HepG2 (cell line): Measurements from ENCODE around the gene CDH23. TPM values are rescaled to one million over a fixed set of nuclear protein-coding genes. Genes with fewer than 3 reads are reported as not detected.

Experiments used
- ATAC-seq: fragments of 200-7000 bp; cut with Tn5 transposase; 3 replicates; pipeline ENCODE4 v1.9.1; 2020; ENCODE audit warnings: mild to moderate bottlenecking, moderate library complexity
- BruUV-seq: library from RNA; stranded (reverse); fragments of 400-500 nt; replicated peaks from 2 replicates; lab custom pipeline; 2021; lab: Mats Ljungman, UMichigan
- CTCF ChIA-PET: fragments of 300-600 bp; formaldehyde crosslinking; extraction: SDS; loops from one replicate; lab custom pipeline; 2021; ENCODE audit warnings: low total read pairs, inconsistent platforms, low intra/inter-chr PET ratio; lab: Yijun Ruan, JAX
- POLR2A ChIA-PET: fragments of 350-600 bp; sonication (Branson Sonifier 250); formaldehyde crosslinking; loops from one replicate; lab custom pipeline; 2020; ENCODE audit warnings: antibody characterized with exemption, inconsistent platforms; lab: Yijun Ruan, JAX
- DNase-seq: peaks from one replicate; pipeline ENCODE4 v3.0.0-alpha.2; 2015; ENCODE audit warnings: low spot score
- FAIRE-seq: peaks from 3 replicates; lab custom pipeline; 2011; peaks lifted over from hg19 to GRCh38; lab: Jason Lieb, UNC
- H2AFZ ChIP-seq: one replicate; pipeline ENCODE4 v1.6.1; 2011; ENCODE audit warnings: low read length, inconsistent platforms
- H3K27ac ChIP-seq: fragments of 300-600 bp; 3 replicates; pipeline ENCODE4 v1.8.0; 2011; ENCODE audit warnings: mixed run types, mild to moderate bottlenecking, mixed read lengths, low read length, inconsistent platforms; ENCODE audit not compliant: insufficient read depth; ENCODE audit errors: extremely low read length
- H3K27me3 ChIP-seq, 2 experiments: fragments of 200-600 bp in 1 of 2; 2 replicates in 1 of 2; 3 replicates in 1 of 2; pipeline versions ENCODE4 v1.6.0 to v1.8.0; 2011; ENCODE audit warnings: low read length in 2 of 2, mild to moderate bottlenecking in 2 of 2, moderate library complexity in 2 of 2, inconsistent platforms in 1 of 2; ENCODE audit not compliant: insufficient read depth in 2 of 2, control insufficient read depth in 1 of 2
- H3K36me3 ChIP-seq, 2 experiments: fragments of 200-600 bp in 1 of 2; replicated peaks in 1 of 2; 2 replicates in 1 of 2; 3 replicates in 1 of 2; pipeline versions ENCODE4 v1.5.1 to v1.8.0; 2011; ENCODE audit warnings: low read length in 2 of 2, inconsistent platforms in 1 of 2; ENCODE audit not compliant: insufficient read depth in 2 of 2, control insufficient read depth in 1 of 2
- H3K4me1 ChIP-seq: 2 replicates; pipeline ENCODE4 v1.5.1; 2012; ENCODE audit warnings: low read length, inconsistent platforms; ENCODE audit not compliant: insufficient read depth
- H3K4me2 ChIP-seq: 2 replicates; pipeline ENCODE4 v1.6.0; 2011; ENCODE audit warnings: low read depth, low read length, inconsistent platforms
- H3K4me3 ChIP-seq, 3 experiments: fragments of 200-600 bp in 1 of 3; sonication (generic), shearing (Covaris generic) in 1 of 3; replicated peaks in 1 of 3; 2 replicates each; pipeline ENCODE4 v1.5.1; 2011 to 2016; ENCODE audit warnings: low read length in 3 of 3, inconsistent platforms in 2 of 3, low read depth in 2 of 3, mild to moderate bottlenecking in 2 of 3, control low read depth in 1 of 3, mixed read lengths in 1 of 3; ENCODE audit not compliant: insufficient read depth in 1 of 3
- H3K79me2 ChIP-seq: one replicate; pipeline ENCODE4 v1.6.1; 2011; ENCODE audit warnings: low read length, inconsistent platforms; ENCODE audit not compliant: insufficient read depth
- H3K9ac ChIP-seq: 2 replicates; pipeline ENCODE4 v1.6.0; 2011; ENCODE audit warnings: mild to moderate bottlenecking, low read depth, low read length, inconsistent platforms; ENCODE audit not compliant: insufficient read depth
- H3K9me3 ChIP-seq: 2 replicates; pipeline ENCODE4 v1.5.1; 2012; ENCODE audit warnings: mild to moderate bottlenecking, low read length
- H4K20me1 ChIP-seq: 2 replicates; pipeline ENCODE4 v1.6.0; 2011; ENCODE audit warnings: inconsistent platforms, mild to moderate bottlenecking, low read length, moderate library complexity; ENCODE audit not compliant: insufficient read depth
- AHR ChIP-seq: IDR thresholded peaks from 2 replicates; pipeline ENCODE4 v1.6.1; 2018; ENCODE audit warnings: missing genetic modification reagents, missing compliant biosample characterization
- ATF7 ChIP-seq, 2 experiments: fragments of 450-650 bp in 1 of 2; sonication (generic) in 1 of 2; formaldehyde crosslinking in 1 of 2; IDR thresholded peaks; 2 replicates each; pipeline versions ENCODE4 v1.4.0 to v1.6.1; 2016 to 2020; ENCODE audit warnings: antibody characterized with exemption in 1 of 2, mild to moderate bottlenecking in 1 of 2, missing genetic modification reagents in 1 of 2
- CREBL2 ChIP-seq: sonication (generic); formaldehyde crosslinking; IDR thresholded peaks from 2 replicates; pipeline ENCODE4 v1.8.1; 2023; ENCODE audit warnings: missing genetic modification reagents, mild to moderate bottlenecking, borderline replicate concordance
- MAZ ChIP-seq, 2 experiments: sonication (generic) in 1 of 2; formaldehyde crosslinking in 1 of 2; IDR thresholded peaks; 2 replicates each; pipeline versions ENCODE4 v1.5.0 to v1.6.1; 2012 to 2020; ENCODE audit warnings: low read depth in 2 of 2, mild to moderate bottlenecking in 2 of 2, borderline replicate concordance in 1 of 2, improper control_type of control experiment in 1 of 2, low read length in 1 of 2, missing genetic modification reagents in 1 of 2, moderate library complexity in 1 of 2
- SKI ChIP-seq: fragments of 450-650 bp; IDR thresholded peaks from one replicate; pipeline ENCODE4 v1.6.1; 2018; ENCODE audit warnings: mild to moderate bottlenecking; ENCODE audit not compliant: partially characterized antibody
- TBL1XR1 ChIP-seq: fragments of 150-350 bp; IDR thresholded peaks from 2 replicates; pipeline ENCODE4 v1.6.1; 2014; ENCODE audit warnings: borderline replicate concordance, low read length; ENCODE audit not compliant: partially characterized antibody
- ZFP1 ChIP-seq: IDR thresholded peaks from 2 replicates; pipeline ENCODE4 v1.6.1; 2016
- ZNF274 ChIP-seq: sonication (generic); formaldehyde crosslinking; IDR thresholded peaks from 2 replicates; pipeline ENCODE4 v1.5.1; 2020; ENCODE audit warnings: mild to moderate bottlenecking, missing genetic modification reagents
- ZNF468 ChIP-seq: sonication (generic); formaldehyde crosslinking; IDR thresholded peaks from 2 replicates; pipeline ENCODE4 v1.8.0; 2022; ENCODE audit warnings: mild to moderate bottlenecking, moderate library complexity, missing genetic modification reagents
- WGBS: methylation state at CpG from one replicate; pipeline ENCODE4 v1.1.6; 2017; ENCODE audit warnings: low lambda C conversion rate; 5-methylcytosine and 5-hydroxymethylcytosine counted together
- in situ Hi-C: cut with HindIII; loops from 2 replicates; pipeline ENCODE4 v1.10.0; 2017; ENCODE audit warnings: low pct_unique_long_range_greater_than_20kb; ENCODE audit not compliant: extremely low pct_ligation_motif_present
- intact Hi-C: fragments of 100-400 bp; cut with micrococcal nuclease; formaldehyde crosslinking; loops from one replicate; pipeline ENCODE4 v1.10.0; 2022; ENCODE audit not compliant: unreplicated experiment
- polyA plus RNA-seq, 8 experiments: library from polyadenylated mRNA; depleted of rRNA in 3 of 8; stranded (reverse) in 7 of 8; unstranded in 1 of 8; fragments of >200 nt; fragmentation: Illumina TruSeq in 4 of 8; extraction: Trizol in 4 of 8; gene quantifications; 2 replicates each; pipeline versions ENCODE4 v1.2.1 to v1.2.3, GENCODE V29; 2011 to 2016; ENCODE audit warnings: low read depth in 4 of 8, missing spikeins in 1 of 8, mixed read lengths in 1 of 8; ENCODE audit not compliant: insufficient read depth in 1 of 8
- total RNA-seq, 5 experiments: library from RNA; depleted of rRNA; stranded (reverse); fragments of >200 nt; fragmentation: Illumina TruSeq; extraction: Trizol; gene quantifications; 2 replicates each; pipeline ENCODE4 v1.2.3, GENCODE V29; 2016; ENCODE audit warnings: low read depth in 1 of 5

CDH23 gene
- total and polyA plus RNA-seq, 2 of the 13 experiments (the other 11 are each of a cell fraction or from before 2014, with no cell fraction given), result 0.13 TPM; not detected in 1

GRCh38 chr10:71651928-71652327, 255.2 kb downstream of the CDH23 start (continued):
- TF ChIP-seq ZFP1 (CRISPR knock-in tag) (no peak), ZNF468 (CRISPR knock-in tag) (no peak), CREBL2 (CRISPR knock-in tag) (no peak), TBL1XR1 (no peak), AHR (CRISPR knock-in tag) (no peak)
- TF ChIP-seq, all 625 proteins: peak for 0

- no peak for DNase-seq
- Histone ChIP-seq H3K36me3 (no peaks in the 10 kb centered on the region), H3K4me2 (no peak overlapping the region), H4K20me1 (no peaks in the 10 kb centered on the region), H3K4me1 (peaks cover 8% of the 10 kb centered on the region; the same call in 1 of the 2 replicates), H3K27ac (no peak overlapping the region), H3K9me3 (no peaks in the 10 kb centered on the region), H2AFZ (no peak overlapping the region), H3K79me2 (no peaks in the 10 kb centered on the region), H3K4me3 (no peak overlapping the region), H3K9ac (no peak overlapping the region), H3K27me3 (peaks cover 1 to 5% of the 10 kb centered on the region in 2 experiments; a peak in 1 of 5 replicates)
- no peak for FAIRE-seq
- ATAC-seq, result no peak
- CTCF ChIA-PET, result no interaction called here
- TF ChIP-seq ATF7 (IDR thresholded peaks at IDR 0.05) (peak; percentile 40; the same call in 1 of the 2 replicates), ATF7 (CRISPR knock-in tag; IDR thresholded peaks at IDR 0.05) (no peak), ZNF274 (CRISPR knock-in tag) (no peak)
- BruUV-seq, result no TSS peak
- in situ Hi-C loops, result no loop called here
- intact Hi-C loops, result no loop called here
- WGBS, result 0% methylated on average over 1 of the region's 1 CpG
- POLR2A ChIA-PET, result no interaction called here
Measured at GRCh38 chr10:71653044-71653443, 256.3 kb downstream of the CDH23 start.

- peak; percentile 41 for TF ChIP-seq SKI
- TF ChIP-seq MAZ (IDR thresholded peaks at IDR 0.05; ENCODE audit: borderline replicate concordance, low read depth, low read length), result no peak
- no peak for TF ChIP-seq MAZ (CRISPR knock-in tag; IDR thresholded peaks at IDR 0.05; ENCODE audit: low read depth)
- TF ChIP-seq, all 625 proteins: peak for 1
- H3K4me1 ChIP-seq, result peaks cover 26% of the 10 kb centered on the region
- no peak overlapping the region for H3K9ac ChIP-seq
- no peak overlapping the region for H3K4me3 ChIP-seq
- no peak overlapping the region for H3K27ac ChIP-seq
- DNase-seq (no peak), FAIRE-seq (no peak), ATAC-seq (no peak)
- ChIA-PET POLR2A (no interaction called here), CTCF (no interaction called here)
- no peaks in the 10 kb centered on the region for H3K9me3 ChIP-seq
- in situ Hi-C loops (no loop called here), intact Hi-C loops (no loop called here)
- no TSS peak for BruUV-seq
- H4K20me1 ChIP-seq, result no peaks in the 10 kb centered on the region
- no peak overlapping the region for H3K4me2 ChIP-seq
- 44% methylated on average over 4 of the region's 7 CpGs for WGBS
- no peak overlapping the region for H2AFZ ChIP-seq
- peaks cover 1 to 5% of the 10 kb centered on the region in 2 experiments; a peak in 2 of 5 replicates for H3K27me3 ChIP-seq
- H3K79me2 ChIP-seq, result no peaks in the 10 kb centered on the region
- no peaks in the 10 kb centered on the region for H3K36me3 ChIP-seq
Measured at GRCh38 chr10:71656220-71656619, 259.5 kb downstream of the CDH23 start.
